Measurements from ENCODE around the gene PEX14. TPM values are rescaled to one million over a fixed set of nuclear protein-coding genes. Genes with fewer than 3 reads are reported as not detected.

The PEX14 gene
- polyA plus RNA-seq, 1 donor (not counting 4 experiments of a cell fraction or from before 2014, with no cell fraction given), result 8.4 TPM

- H3K36me3 ChIP-seq (ENCODE audit: control insufficient read depth in 2 of 2, extremely low read depth in 1 of 2, insufficient read depth in 2 of 2, low read length in 2 of 2), result peaks cover 7 to 15% of the 10 kb centered on the region in 2 experiments
- no peak overlapping the region for H3K9ac ChIP-seq (ENCODE audit: control insufficient read depth, extremely low read depth, insufficient read depth, low read length)
- no peaks in the 10 kb centered on the region for H3K79me2 ChIP-seq (ENCODE audit: control insufficient read depth, insufficient read depth, low read length)
- DNase-seq (ENCODE audit: low read depth, low spot score) (no peak), FAIRE-seq (no peak)
- no peak overlapping the region for H3K27ac ChIP-seq (ENCODE audit: control insufficient read depth, insufficient read depth, low read length)
- dilution Hi-C loops (cut with MboI; ENCODE audit: extremely low pct_ligation_motif_present, low sequenced_read_pairs), result no loop called here
- H3K9me3 ChIP-seq (ENCODE audit: control insufficient read depth, low read depth, low read length), result no peaks in the 10 kb centered on the region
- no peak overlapping the region for H2AFZ ChIP-seq (ENCODE audit: control insufficient read depth, low read length)
- no peak overlapping the region for H3K4me2 ChIP-seq (ENCODE audit: control insufficient read depth, extremely low read depth, insufficient read depth, low read depth, low read length)
- TF ChIP-seq CTCF (optimal IDR thresholded peaks at IDR 0.05 in 1 of 3, IDR thresholded peaks at IDR 0.05 in 1 of 3, conservative IDR thresholded peaks at IDR 0.05 in 1 of 3; ENCODE audit: extremely low read depth in 1 of 3, insufficient read depth in 2 of 3, low read length in 3 of 3) (no peak), EZH2 (IDR thresholded peaks at IDR 0.05; ENCODE audit: low read length) (no peak)
- H4K20me1 ChIP-seq (ENCODE audit: control insufficient read depth, extremely low read depth, insufficient read depth, low read length), result no peaks in the 10 kb centered on the region
- no peaks in the 10 kb centered on the region for H3K9me1 ChIP-seq (ENCODE audit: control insufficient read depth, extremely low read depth, insufficient read depth, low read length)
- no peaks in the 10 kb centered on the region for H3K4me1 ChIP-seq (ENCODE audit: control insufficient read depth, extremely low read depth, insufficient read depth, low read length)
- no peaks in the 10 kb centered on the region for H3K27me3 ChIP-seq (ENCODE audit: control insufficient read depth, extremely low read depth, insufficient read depth, low read length)
- H3K4me3 ChIP-seq (ENCODE audit: control insufficient read depth in 2 of 3, extremely low read depth in 1 of 3, insufficient read depth in 2 of 3, low read depth in 1 of 3, low read length in 3 of 3), result no peak overlapping the region
Observed at GRCh38 chr1:10544239-10544638, 69.5 kb downstream of the PEX14 start.

GRCh38 chr1:10546896-10547295, 72.1 kb downstream of the PEX14 start:
- DNase-seq (ENCODE audit: low read depth, low spot score) (no peak), FAIRE-seq (no peak)
- H4K20me1 ChIP-seq (ENCODE audit: control insufficient read depth, extremely low read depth, insufficient read depth, low read length), result no peaks in the 10 kb centered on the region

More at GRCh38 chr1:10546896-10547295, 72.1 kb downstream of the PEX14 start:
- Histone ChIP-seq H3K79me2 (ENCODE audit: control insufficient read depth, insufficient read depth, low read length) (no peaks in the 10 kb centered on the region), H3K9me3 (ENCODE audit: control insufficient read depth, low read depth, low read length) (no peaks in the 10 kb centered on the region), H2AFZ (ENCODE audit: control insufficient read depth, low read length) (no peak overlapping the region), H3K9ac (ENCODE audit: control insufficient read depth, extremely low read depth, insufficient read depth, low read length) (no peak overlapping the region), H3K36me3 (ENCODE audit: control insufficient read depth in 2 of 2, extremely low read depth in 1 of 2, insufficient read depth in 2 of 2, low read length in 2 of 2) (peaks cover 1 to 2% of the 10 kb centered on the region in 2 experiments), H3K4me2 (ENCODE audit: control insufficient read depth, extremely low read depth, insufficient read depth, low read depth, low read length) (no peak overlapping the region), H3K4me1 (ENCODE audit: control insufficient read depth, extremely low read depth, insufficient read depth, low read length) (no peaks in the 10 kb centered on the region), H3K4me3 (ENCODE audit: control insufficient read depth in 2 of 3, extremely low read depth in 1 of 3, insufficient read depth in 2 of 3, low read depth in 1 of 3, low read length in 3 of 3) (no peak overlapping the region), H3K27ac (ENCODE audit: control insufficient read depth, insufficient read depth, low read length) (no peak overlapping the region), H3K9me1 (ENCODE audit: control insufficient read depth, extremely low read depth, insufficient read depth, low read length) (no peaks in the 10 kb centered on the region), H3K27me3 (ENCODE audit: control insufficient read depth, extremely low read depth, insufficient read depth, low read length) (no peaks in the 10 kb centered on the region)
- TF ChIP-seq CTCF (optimal IDR thresholded peaks at IDR 0.05 in 1 of 3, IDR thresholded peaks at IDR 0.05 in 1 of 3, conservative IDR thresholded peaks at IDR 0.05 in 1 of 3; ENCODE audit: extremely low read depth in 1 of 3, insufficient read depth in 2 of 3, low read length in 3 of 3) (no peak), EZH2 (IDR thresholded peaks at IDR 0.05; ENCODE audit: low read length) (no peak)
- dilution Hi-C loops (cut with MboI; ENCODE audit: extremely low pct_ligation_motif_present, low sequenced_read_pairs), result no loop called here

Measured in keratinocyte (primary cell).